Anterior cingulate cortex (tissue), 58 donors: ENCODE results near the gene ZNF316.
"Not testable (repeated sequence)": the region's sequence is repeated elsewhere in the genome, so short reads cannot be mapped to it uniquely, and the experiment has no call there.

Experiments
- DNase-seq, 58 donors: peaks; one replicate each; lab custom pipeline; 2025; lab: John Stamatoyannopoulos, UW

The ZNF316 gene

GRCh38 chr7:6658618-6659345 is 21.7 kb downstream of the ZNF316 start:
- DNase-seq = no peak

- DNase-seq = not testable (repeated sequence)
Measured at GRCh38 chr7:6670851-6671250, 33.7 kb downstream of the ZNF316 start.

GRCh38 chr7:6675807-6676405 is 38.8 kb downstream of the ZNF316 start:
- no peak for DNase-seq

DNA sequence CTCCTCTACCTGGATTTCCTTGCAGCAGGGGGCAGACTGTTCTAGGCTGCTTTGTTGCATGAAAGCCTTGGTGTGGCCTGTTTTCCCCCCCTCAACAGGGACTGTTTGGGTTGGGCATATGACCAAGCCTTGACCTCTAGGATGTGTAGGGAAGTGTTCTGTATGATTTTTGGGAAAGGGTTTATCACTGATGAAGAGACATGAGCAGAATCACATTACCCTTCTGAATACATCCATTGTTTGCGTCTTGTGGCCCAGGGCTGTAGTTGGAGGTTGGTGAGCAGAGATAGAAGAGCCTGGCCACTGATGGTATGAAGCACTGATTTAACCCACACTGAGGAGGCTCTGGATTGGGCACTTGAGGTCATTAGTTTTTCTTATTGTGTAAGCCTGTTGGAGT is 43.0 kb downstream of the ZNF316 start:
- no peak for DNase-seq

- no peak for DNase-seq
Measured at GRCh38 chr7:6691103-6691502, 54.0 kb downstream of the ZNF316 start.

GRCh38 chr7:6691609-6692106 is 54.5 kb downstream of the ZNF316 start:
- DNase-seq = no peak

GRCh38 chr7:6700793-6701192 is 63.7 kb downstream of the ZNF316 start:
- no peak for DNase-seq

GRCh38 chr7:6701860-6702259 is 64.7 kb downstream of the ZNF316 start:
- DNase-seq = no peak
